Measurements from ENCODE around the gene KDSR.

GRCh38 chr18:63293935-63294334 is 73.1 kb downstream of the KDSR start:
- TF ChIP-seq, protein P1, sequence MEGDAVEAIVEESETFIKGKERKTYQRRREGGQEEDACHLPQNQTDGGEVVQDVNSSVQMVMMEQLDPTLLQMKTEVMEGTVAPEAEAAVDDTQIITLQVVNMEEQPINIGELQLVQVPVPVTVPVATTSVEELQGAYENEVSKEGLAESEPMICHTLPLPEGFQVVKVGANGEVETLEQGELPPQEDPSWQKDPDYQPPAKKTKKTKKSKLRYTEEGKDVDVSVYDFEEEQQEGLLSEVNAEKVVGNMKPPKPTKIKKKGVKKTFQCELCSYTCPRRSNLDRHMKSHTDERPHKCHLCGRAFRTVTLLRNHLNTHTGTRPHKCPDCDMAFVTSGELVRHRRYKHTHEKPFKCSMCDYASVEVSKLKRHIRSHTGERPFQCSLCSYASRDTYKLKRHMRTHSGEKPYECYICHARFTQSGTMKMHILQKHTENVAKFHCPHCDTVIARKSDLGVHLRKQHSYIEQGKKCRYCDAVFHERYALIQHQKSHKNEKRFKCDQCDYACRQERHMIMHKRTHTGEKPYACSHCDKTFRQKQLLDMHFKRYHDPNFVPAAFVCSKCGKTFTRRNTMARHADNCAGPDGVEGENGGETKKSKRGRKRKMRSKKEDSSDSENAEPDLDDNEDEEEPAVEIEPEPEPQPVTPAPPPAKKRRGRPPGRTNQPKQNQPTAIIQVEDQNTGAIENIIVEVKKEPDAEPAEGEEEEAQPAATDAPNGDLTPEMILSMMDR (IDR thresholded peaks at IDR 0.05) = no peak
- TF ChIP-seq POLR2AphosphoS5 (IDR thresholded peaks at IDR 0.05; ENCODE audit: insufficient read depth in 1 of 2, low read depth in 1 of 2) = no peak
- TF ChIP-seq POLR2A (IDR thresholded peaks at IDR 0.05) = no peak
